Measurements from ENCODE around the gene MRPL52.

DNA sequence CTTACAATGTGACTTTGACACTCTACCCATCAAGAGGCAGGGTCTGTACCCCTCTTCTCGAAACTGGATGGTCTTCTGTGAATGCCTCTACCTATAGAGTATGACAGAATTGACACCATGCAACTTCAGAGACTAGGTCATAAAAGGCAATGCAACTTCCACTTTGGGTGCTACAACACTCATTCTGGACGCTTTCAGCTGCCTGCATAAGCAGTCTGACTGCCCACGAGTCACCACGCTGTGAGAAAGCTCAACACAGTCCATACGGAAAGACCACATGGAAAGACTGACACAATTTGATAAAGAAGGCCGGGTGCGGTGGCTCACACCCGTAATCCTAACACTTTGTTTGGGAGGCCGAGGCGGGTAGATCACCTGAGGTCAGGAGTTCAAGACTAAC lies 29.3 kb upstream of the MRPL52 start:
- TF ChIP-seq, protein P1, sequence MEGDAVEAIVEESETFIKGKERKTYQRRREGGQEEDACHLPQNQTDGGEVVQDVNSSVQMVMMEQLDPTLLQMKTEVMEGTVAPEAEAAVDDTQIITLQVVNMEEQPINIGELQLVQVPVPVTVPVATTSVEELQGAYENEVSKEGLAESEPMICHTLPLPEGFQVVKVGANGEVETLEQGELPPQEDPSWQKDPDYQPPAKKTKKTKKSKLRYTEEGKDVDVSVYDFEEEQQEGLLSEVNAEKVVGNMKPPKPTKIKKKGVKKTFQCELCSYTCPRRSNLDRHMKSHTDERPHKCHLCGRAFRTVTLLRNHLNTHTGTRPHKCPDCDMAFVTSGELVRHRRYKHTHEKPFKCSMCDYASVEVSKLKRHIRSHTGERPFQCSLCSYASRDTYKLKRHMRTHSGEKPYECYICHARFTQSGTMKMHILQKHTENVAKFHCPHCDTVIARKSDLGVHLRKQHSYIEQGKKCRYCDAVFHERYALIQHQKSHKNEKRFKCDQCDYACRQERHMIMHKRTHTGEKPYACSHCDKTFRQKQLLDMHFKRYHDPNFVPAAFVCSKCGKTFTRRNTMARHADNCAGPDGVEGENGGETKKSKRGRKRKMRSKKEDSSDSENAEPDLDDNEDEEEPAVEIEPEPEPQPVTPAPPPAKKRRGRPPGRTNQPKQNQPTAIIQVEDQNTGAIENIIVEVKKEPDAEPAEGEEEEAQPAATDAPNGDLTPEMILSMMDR (IDR thresholded peaks at IDR 0.05 in 4 of 5, conservative IDR thresholded peaks at IDR 0.05 in 1 of 5), result no peak
- no peak for TF ChIP-seq POLR2A (IDR thresholded peaks at IDR 0.05)
